GM08714 (cell line): Measurements from ENCODE around the gene ARL3.
"Not testable (repeated sequence)": the region's sequence is repeated elsewhere in the genome, so short reads cannot be mapped to it uniquely, and the experiment has no call there.

Experiments
- H3K4me3 ChIP-seq: fragments of 200-500 bp; sonication (Bioruptor generic); 2 replicates; pipeline ENCODE4 v1.5.1; 2014; ENCODE audit warnings: mild to moderate bottlenecking, low read length, inconsistent platforms
- ZNF274 ChIP-seq: IDR thresholded peaks from 2 replicates; pipeline ENCODE4 v1.6.1; 2012; ENCODE audit warnings: mild to moderate bottlenecking, low read depth, low read length

Gene ARL3

GRCh38 chr10:102713814-102714620 is at the start of gene ARL3:
ARL3 (minus strand) TSS chr10:102714397; CDS start chr10:102714275, 122 bp downstream.
- H3K4me3 ChIP-seq: peak within 1 kb of the TSS; percentile 89
- no peak for TF ChIP-seq ZNF274

GRCh38 chr10:102763037-102763607 is 48.9 kb upstream of the ARL3 start:
- TF ChIP-seq ZNF274: no peak
- no peak overlapping the region for H3K4me3 ChIP-seq

- no peak overlapping the region for H3K4me3 ChIP-seq
- TF ChIP-seq ZNF274: no peak
These were observed 48.3 kb upstream of the ARL3 start for GRCh38 chr10:102762401-102763015.

- no peak overlapping the region for H3K4me3 ChIP-seq
- TF ChIP-seq ZNF274: no peak
These were observed 47.8 kb upstream of the ARL3 start for GRCh38 chr10:102761981-102762380.

GRCh38 chr10:102759497-102760210 is 45.5 kb upstream of the ARL3 start:
- TF ChIP-seq ZNF274: no peak
- H3K4me3 ChIP-seq: no peak overlapping the region

- H3K4me3 ChIP-seq: not testable (repeated sequence)
These were observed 44.7 kb upstream of the ARL3 start for GRCh38 chr10:102758933-102759262.

GRCh38 chr10:102758240-102758932 is 44.2 kb upstream of the ARL3 start:
- no peak overlapping the region for H3K4me3 ChIP-seq

GRCh38 chr10:102757323-102757722 is 43.1 kb upstream of the ARL3 start:
- TF ChIP-seq ZNF274: no peak

More at GRCh38 chr10:102758240-102758932, 44.2 kb upstream of the ARL3 start:
- TF ChIP-seq ZNF274: no peak

GRCh38 chr10:102753718-102754117 is 39.5 kb upstream of the ARL3 start:
- TF ChIP-seq ZNF274: no peak
- H3K4me3 ChIP-seq: no peak overlapping the region

More at GRCh38 chr10:102757323-102757722, 43.1 kb upstream of the ARL3 start:
- H3K4me3 ChIP-seq: no peak overlapping the region

GRCh38 chr10:102752934-102753664 is 38.9 kb upstream of the ARL3 start:
- no peak for TF ChIP-seq ZNF274
- H3K4me3 ChIP-seq: no peak overlapping the region

- no peak overlapping the region for H3K4me3 ChIP-seq
- TF ChIP-seq ZNF274: no peak
These were observed 38.2 kb upstream of the ARL3 start for GRCh38 chr10:102752266-102752930.

- TF ChIP-seq ZNF274: no peak
- H3K4me3 ChIP-seq: peak overlapping the region; percentile 89; the same call in 1 of the 2 replicates
These were observed 31.0 kb upstream of the ARL3 start for GRCh38 chr10:102745157-102745556.
